GM19043 (cell line): Measurements from ENCODE around the gene NOP16.
A peak's percentile ranks its signal among the peaks of the same experiment; 100 is the strongest.
"Not testable (repeated sequence)": the region's sequence is repeated elsewhere in the genome, so short reads cannot be mapped to it uniquely, and the experiment has no call there.

ENCODE experiments used
- ATAC-seq: cut with Tn5 transposase; IDR thresholded peaks from one replicate; pipeline ENCODE4 v1.9.1; 2021; ENCODE audit warnings: low read depth; ENCODE audit not compliant: unreplicated experiment

The NOP16 gene

DNA sequence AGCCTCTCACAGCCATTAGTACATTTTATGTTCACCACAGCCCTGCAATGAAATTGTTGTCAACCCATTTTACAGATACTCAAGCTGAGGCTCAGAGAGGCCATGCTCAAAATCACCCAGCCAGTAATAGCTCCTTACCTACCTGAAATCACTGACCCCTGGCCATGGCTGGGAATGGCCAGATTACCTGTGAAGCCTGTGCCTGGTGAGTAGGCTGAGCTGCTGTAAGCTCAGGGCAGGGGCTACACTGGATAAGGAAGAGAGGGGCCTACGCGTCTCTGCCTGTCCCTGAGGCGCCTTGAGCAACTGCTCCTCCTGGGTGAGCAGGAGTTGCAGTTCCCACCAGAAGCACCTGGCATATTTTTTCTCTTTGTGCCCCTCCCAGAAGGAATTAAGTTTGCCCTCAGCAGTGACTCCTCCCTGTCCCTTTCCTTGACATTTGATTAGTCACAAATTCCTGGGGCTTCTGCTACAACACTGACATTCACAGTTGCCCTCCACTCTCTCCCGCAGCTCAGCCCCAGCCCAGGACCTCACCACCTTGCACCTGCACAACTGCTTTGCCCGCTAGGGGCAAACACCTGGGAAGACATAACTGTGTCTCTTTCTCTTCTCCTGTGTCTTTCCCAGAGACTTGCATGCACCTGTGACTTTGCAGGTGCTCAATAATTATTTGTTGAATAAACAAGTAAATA lies 22.2 kb upstream of the NOP16 start:
- no peak for ATAC-seq

DNA sequence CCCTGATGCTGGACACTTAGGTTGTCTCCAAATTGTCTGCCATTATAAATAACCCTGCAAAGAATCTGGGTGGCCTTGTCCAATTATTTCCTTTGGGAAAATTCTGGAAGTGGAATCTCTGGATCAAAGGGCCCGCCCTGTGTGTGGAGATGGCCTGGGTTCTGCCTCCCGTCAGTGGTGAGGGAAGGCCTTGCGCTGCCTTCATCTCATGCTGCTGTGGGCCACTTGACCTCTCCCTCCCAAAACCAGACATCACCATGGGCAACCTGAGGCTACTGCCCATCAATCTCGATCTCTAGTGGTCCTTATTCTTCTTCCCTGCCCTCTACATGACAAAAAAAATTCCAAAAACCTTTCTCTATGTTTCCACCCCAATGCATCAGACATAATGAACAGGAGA lies 21.4 kb upstream of the NOP16 start:
- ATAC-seq, result no peak

DNA sequence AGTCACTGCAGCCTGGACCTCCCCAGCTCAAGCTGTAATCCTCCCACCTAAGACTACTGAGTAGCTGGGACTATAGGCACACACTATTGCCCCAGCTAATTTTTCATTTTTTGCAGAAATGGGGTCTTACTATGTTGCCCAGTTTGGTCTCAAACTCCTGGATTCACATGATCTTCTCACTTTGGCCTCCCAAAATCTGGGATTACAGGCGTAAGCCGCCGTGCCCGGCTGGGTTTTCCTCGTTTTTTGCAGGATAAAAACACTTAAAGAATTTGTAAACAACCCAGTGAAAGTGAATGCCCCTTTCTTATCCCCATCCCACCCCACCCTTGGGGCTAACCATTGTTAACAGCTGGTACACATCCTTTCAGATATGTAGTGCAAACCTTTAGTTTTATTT lies 20.2 kb upstream of the NOP16 start:
- no peak for ATAC-seq

DNA sequence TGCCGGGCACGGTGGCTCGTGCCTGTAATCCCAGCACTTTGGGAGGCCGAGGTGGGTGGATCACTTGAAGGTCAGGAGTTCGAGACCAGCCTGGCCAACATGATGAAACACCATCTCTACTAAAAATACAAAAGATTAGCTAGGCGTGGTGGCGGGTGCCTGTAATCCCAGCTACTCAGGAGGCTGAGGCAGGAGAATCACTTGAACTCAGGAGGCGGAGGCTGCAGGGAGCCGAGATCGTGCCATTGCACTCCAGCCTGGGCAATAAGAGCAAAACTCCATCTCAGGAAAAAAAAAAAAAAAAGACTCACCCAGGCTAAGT lies 19.8 kb upstream of the NOP16 start:
- not testable (repeated sequence) for ATAC-seq

DNA sequence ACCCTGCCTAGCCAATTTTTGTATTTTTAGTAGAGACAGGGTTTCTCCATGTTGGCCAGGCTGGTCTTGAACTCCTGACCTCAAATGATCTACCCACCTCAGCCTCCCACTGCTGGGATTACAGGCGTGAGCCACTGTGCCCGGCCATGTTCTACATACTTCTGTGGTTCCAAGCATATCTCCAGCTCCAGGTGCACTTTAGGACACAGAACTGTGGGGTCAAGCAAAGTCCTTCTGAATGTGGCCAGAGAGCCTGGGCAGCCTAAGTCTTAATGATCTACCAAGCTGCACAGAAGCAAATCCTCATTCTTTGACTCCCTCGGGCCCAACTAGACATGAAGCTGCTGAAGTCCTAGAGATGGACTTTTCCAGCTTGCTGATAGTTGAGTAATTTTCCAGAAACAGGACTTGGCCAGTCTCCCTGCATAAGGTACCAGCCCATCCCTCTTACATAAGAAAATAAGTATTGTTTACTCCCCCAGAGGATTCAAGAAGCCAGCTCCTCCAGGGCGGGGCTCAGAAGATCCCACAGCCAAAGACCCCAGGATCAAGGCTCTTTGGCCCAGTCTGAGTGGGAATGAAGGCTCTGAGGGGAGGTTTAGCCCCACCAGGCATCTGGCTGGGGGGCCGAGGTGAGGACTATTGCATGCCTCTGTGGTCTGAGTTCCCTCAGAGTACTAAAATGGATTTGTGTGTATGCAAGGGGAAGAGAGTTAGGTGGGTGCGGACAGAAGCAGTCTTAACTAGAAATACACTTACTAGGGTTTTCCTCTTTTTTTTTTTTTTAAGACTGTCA lies 19.3 kb upstream of the NOP16 start:
- no peak for ATAC-seq

DNA sequence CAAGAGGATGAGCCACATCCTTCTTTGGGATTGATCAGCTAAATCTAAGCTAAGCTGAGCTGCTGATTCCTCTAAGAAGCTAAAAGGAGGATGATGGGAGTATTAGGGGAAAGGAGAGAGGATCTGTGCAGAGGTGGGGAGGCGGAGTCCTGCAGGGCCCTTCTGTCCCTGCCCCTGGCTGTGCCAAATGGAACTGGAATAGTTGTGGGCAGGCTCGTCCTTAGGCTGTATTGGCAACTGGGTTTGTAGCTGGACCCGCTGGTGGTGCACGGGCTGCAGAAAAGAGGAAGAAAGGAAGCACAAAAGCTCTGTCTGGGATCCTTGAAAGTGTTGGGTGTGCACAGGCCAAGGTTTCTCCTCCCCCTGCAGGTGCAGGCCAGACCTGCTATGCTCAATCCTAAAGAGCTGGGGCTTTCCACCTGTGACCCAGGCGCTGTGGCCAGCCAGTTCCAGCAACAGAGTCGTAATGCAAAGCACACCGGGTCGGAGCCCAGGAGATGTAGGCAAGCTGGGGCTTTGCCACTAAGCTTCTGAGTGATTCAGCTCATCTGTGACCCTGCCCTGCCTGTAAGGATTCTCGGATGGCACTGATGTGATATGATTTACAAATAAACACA lies 18.1 kb upstream of the NOP16 start:
- no peak for ATAC-seq

DNA sequence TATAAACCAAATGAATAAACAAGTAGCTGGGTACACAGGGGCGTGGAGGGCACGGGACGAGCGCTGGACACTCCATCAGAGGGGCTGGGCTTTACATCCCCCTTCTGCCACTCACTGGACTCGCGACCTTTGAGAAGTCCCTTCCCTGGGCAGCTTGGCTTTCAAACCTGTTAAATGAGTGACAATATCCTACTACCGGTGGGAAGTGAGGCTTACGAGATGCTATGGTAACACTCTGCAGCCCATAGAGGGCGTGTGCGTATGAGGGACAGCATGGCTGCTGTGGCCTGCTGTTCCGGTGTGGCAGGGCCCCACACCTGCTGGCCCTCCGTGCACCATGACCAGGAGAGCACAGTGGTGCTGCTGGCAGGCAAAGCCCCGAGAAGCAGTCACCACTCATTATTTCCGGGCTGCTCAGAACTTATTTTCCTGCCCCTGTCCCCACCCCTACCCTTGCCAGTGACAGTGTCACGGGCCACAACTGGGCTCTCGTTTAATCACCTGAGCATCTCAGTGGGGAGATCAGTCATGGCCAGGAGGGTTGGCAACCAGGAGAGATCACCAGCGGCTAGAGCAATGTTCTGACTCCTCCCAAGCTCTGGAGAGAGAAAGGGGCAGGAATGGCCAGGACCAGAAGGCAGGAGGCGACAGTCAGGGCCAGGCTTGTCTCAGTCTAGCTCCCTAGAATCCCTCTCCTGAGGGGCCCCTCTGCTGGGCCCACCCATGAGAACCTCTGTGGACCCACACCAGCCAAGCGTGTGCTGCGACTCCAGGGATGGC lies 17.4 kb upstream of the NOP16 start:
- no peak for ATAC-seq

DNA sequence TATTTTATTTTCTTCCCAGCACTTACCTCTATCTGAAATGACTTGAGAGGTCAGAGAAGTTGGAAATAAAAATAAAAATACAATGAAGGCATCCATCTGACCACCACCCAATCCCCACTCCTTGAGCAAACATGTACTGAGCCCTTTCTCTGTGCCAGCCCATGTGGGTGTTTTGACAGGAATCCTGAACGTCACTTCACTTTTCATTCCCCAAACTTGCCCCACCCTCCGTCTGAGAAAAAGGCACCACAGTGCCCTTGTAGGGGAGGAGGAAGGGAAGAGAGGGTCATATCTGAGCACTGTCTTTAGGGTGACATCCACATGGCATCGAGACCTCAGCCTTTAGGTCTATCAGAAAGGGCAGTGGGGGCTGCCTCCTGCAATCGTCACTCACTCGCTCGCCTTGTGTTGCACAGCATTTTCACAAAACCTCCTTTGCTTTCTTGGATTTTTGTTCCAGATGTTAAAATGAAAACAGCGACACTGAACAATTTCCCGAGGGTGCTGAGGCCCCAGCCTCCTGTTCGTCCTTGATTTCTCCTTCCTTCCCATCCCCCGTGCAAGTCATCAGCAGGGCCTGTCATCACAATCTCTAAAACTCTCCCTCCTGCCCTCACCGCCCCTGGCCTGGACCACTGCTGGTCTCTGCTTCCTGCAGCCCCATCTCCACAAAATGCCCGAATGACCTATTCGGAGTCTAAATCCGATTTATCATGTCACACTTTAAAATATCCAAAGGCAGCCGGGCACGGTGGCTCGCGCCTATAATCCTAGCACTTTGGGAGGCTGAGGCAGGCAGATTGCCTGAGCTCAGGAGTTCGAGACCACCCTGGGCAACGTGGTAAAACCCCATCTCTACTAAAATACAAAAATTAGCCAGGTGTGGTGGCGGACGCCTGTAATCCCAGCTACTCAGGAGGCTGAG lies 13.1 kb upstream of the NOP16 start:
- ATAC-seq, result no peak

DNA sequence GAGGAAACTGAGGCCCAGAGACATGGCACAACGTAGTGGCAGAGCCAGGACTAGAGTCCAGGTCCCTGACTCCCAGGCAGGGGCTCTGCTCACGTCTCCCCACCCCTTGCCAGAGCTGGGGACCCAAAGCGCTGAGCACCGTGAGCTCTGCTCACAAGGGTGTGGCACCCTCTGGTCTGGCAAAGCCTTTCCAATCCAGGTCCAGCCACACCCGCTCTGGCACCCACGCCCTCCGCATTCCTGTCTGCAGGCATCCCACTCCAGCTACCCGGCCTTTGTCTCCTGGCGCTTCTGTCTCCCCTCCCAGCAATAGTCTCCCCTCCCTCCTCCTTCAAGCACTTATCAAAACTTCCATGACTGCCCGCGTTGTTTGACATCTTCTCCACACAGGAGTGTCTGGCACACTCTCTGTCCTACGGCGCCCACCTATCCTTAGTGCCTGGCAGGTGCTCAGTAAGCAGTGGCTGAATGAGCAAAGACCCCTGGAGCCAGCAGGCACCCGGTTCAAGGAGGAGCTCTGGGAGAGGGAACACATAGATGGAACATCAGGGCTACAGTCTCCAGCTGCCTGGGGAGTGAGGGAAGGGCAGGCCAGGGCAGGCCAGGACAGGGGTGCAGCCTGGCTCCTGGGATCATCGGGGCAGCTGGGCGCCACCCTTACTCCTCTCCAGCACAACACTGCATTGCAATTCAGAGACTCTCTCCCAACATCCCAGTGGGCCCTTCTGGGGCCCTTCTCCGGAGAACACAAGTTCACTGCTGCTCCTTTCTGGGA lies 12.2 kb upstream of the NOP16 start:
- ATAC-seq, result no peak

DNA sequence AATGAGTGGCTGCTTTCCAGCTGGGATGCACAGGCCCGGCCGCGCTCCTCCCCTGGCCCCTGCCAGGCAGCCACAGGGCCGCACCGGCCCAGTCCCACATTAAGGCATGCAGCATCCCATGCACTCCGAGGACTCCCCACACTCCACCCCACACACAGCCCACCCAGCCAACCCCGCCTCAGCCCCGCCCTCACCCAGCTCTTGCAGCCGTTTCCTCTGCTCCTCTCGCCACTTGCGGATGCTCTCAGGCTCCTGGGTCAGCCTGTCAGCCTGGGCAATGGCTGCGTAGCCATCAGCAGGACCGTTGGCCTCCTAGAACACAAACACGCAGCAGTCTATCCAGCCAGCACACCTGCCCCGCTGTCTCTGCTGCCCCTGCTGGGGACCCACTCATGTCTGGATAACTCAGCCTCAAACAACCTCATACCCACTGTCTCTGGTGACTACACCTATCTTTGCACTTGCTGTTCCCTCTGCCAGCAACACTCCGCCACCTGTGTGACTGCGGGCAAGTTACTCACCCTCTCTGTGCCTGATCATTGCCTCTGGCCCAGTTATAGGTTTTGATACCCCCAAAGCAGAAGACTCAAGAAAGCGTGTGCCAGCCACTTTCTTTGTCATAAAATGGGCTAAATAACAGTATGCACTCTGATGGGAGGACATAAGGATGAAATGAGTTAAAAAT lies 9.5 kb upstream of the NOP16 start:
- ATAC-seq, result no peak

DNA sequence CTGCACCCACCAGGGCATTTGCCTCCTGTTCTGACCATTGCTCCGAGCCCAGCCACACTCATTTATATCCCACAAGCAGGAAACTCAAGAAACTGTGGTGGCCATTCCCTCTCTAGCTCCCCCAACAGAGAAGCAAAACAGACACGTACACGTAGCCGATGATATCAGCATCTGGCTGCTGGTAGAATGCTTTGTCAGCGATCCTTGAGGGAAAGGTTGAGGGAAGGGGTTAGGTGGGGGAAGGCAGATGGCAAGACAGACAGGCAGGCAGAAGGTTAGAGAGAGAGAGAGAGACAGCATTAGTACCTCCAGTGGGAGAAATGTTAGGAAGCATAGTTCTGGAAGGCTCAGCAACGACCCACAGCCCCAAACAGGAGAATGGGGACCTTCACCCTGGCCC lies 7.9 kb upstream of the NOP16 start:
- ATAC-seq, result no peak

DNA sequence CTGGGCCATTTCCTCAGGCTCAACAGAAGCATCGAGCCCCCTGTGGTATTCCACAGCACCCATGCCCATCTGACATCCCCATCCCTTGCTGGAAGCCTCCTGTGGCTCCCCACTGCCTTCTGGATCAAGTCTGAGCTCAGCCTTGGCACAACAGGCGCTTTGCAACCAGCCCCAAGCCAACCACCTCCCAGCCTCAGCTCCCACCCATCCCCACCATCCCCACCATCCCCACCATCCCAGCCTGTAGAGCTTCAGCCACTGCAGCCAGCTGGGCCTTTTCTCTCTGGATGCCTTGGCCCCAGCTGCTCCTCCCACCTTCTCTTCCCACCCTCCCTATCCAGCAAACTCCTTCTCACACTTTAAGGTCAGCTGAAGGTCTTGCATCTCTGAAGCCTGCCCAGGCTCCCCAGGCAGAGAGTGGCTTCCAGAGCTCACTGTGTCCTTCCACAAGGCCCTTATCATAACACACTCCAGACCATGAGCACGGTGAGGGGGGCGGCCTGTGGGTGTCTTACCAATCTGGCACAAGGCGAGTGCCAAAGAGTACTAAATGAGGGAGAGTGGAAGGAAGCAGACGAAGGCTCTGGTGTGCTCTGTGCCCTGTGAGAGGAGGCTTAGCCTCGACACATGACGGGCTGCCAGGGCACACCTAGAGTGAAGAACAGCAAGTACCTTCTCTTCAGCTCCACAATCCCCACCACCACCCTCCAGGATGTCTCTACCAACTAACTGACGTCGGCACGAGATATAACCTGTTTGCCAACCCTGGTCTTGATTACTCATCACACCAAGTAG lies 6.7 kb upstream of the NOP16 start:
- ATAC-seq, result no peak

DNA sequence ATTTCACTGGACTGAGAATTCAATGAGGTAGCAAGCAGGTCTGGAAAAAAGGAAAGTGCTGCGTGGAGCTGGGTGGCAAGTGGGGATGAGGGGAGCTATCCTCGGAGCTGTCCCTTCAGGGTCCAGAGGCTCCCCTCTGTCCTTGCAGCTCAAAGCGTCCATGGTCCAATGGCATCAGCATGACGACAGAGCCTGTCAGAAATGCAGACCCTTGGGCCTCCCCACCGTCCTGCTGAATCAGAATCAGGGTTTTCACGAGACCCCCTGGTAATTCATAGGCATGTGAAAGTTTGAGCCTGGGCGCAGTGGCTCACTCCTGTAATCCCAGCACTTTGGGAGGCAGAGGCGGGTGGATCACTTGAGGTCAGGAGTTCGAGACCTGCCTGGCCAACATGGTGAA lies 5.7 kb upstream of the NOP16 start:
- no peak for ATAC-seq

DNA sequence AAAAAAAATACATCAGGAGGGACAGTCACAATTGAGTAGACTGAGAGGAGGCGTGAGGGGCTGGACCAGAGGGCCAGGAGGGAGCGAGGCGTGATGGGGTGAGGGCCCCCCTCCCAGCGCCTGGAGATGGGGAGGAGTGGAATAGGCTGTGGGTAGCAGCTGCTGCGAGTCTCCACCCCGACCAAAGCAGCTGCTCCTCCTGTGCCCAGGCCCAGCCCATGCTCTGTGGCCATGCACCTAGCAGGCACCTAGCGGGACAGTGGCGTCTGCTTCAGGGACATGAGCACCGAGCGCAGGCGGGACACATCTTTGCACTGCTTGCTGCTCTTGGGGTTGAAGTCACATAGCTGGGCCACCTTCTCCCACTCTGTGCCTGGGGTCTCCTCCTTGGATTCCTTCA lies 4.1 kb upstream of the NOP16 start:
- no peak for ATAC-seq

DNA sequence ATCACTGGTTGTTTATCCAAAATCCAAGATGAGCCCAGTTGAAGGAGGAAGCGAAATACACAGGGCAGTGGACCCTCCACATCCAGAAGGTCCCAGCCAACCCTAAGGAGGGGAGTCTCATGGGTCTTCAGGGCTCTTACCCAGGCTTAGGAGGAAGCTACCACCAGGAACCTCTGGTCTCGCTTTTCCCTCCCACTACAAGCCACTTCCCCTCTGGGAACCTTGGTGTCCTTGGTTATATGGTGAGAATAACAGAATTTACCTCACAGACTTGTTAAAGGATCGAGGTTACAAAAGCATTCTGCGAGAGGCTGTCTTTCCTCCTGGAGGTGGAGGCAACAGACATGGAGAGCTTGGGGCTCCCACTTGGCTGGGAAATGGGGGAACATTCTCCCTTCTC lies 3.6 kb upstream of the NOP16 start:
- ATAC-seq, result no peak

DNA sequence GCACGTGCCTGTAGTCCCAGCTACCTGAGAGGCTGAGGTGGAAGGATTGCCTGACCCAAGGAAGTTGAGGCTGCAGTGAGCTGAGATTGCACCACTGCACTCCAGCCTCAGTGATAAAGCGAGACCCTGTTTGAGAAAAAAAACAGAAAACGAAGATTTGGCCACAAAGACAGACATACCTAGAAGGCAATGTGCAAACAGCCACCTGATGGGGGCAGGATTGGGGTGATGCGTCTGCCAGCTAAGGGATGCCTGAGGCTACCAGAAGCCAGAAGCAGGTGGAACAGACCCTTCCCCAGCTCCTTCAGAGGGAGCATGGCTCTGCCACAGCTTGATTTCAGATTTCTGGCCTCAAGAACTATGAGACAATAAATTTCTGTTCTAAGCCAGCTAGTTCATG lies 3.1 kb upstream of the NOP16 start:
- ATAC-seq, result no peak

DNA sequence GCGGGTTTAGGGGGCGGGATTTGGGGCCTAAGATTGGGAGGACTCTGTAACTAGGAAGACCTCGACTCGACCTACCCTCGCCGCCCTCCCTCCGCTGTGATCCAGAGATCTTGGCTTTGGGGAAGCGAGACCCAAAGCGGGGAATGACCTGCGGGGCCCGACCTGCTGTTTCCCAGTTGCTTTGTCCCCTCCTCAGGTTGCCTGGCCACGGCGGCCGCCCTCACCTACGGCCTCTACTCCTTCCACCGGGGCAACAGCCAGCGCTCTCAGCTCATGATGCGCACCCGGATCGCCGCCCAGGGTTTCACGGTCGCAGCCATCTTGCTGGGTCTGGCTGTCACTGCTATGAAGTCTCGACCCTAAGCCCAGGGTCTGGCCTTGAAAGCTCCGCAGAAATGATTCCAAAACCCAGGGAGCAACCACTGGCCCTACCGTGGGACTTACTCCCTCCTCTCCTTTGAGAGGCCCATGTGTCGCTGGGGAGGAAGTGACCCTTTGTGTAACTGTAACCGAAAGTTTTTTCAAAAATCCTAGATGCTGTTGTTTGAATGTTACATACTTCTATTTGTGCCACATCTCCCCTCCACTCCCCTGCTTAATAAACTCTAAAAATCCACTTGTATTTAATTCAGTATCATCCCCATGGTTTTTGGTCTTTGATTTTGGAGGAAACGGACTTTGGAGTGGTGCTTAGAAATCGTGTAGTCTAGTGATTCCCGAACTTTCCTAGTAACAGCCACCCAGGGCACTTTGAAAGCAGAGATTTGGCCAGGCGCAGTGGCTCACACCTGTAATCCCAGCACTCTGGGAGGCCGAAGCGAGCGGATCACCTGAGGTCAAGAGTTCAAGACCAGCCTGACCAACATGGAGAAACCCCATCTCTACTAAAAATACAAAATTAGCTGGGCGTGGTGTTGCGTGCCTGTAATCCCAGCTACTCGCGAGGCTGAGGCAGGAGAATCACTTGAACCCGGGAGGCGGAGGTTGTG lies 1.0 kb upstream of the NOP16 start:
- peak; percentile 29 for ATAC-seq
